Epithelial cell of esophagus (primary cell): ENCODE data around the gene ACVR2B.

Experiments
- DNase-seq: peaks from one replicate; pipeline ENCODE4 v3.0.0; 2010; ENCODE audit warnings: low read depth
- H3K4me3 ChIP-seq: 2 replicates; pipeline ENCODE4 v1.5.1; 2011; ENCODE audit warnings: mild to moderate bottlenecking, low read length, control low read depth
- CTCF ChIP-seq: IDR thresholded peaks from 2 replicates; pipeline ENCODE4 v1.5.1; 2011; ENCODE audit warnings: low read depth, mild to moderate bottlenecking, low read length, control low read depth, inconsistent platforms; ENCODE audit not compliant: insufficient read depth; ENCODE audit errors: missing control alignments

ACVR2B gene

GRCh38 chr3:38474928-38475605 lies 21.4 kb downstream of the ACVR2B start:
- no peak for TF ChIP-seq CTCF
- DNase-seq = no peak
- H3K4me3 ChIP-seq = no peak overlapping the region

GRCh38 chr3:38475716-38476115 lies 22.0 kb downstream of the ACVR2B start:
- TF ChIP-seq CTCF = no peak
- H3K4me3 ChIP-seq = no peak overlapping the region
- no peak for DNase-seq

GRCh38 chr3:38476157-38476756 lies 22.6 kb downstream of the ACVR2B start:
- TF ChIP-seq CTCF = no peak
- no peak overlapping the region for H3K4me3 ChIP-seq
- DNase-seq = no peak

GRCh38 chr3:38477057-38477820 lies 23.5 kb downstream of the ACVR2B start:
- no peak overlapping the region for H3K4me3 ChIP-seq
- no peak for TF ChIP-seq CTCF

GRCh38 chr3:38477839-38478450 lies 24.3 kb downstream of the ACVR2B start:
- no peak for TF ChIP-seq CTCF
- no peak for DNase-seq
- H3K4me3 ChIP-seq = no peak overlapping the region

More at GRCh38 chr3:38477057-38477820, 23.5 kb downstream of the ACVR2B start:
- no peak for DNase-seq

- no peak for TF ChIP-seq CTCF
- DNase-seq = no peak
- no peak overlapping the region for H3K4me3 ChIP-seq
Measured at GRCh38 chr3:38478901-38479300, 25.2 kb downstream of the ACVR2B start.
